ENCODE results near the gene SCG2. TPM values are rescaled to one million over a fixed set of nuclear protein-coding genes. Genes with fewer than 3 reads are reported as not detected.

SCG2 gene
- total and polyA plus RNA-seq, 4 donors, result not detected

DNA sequence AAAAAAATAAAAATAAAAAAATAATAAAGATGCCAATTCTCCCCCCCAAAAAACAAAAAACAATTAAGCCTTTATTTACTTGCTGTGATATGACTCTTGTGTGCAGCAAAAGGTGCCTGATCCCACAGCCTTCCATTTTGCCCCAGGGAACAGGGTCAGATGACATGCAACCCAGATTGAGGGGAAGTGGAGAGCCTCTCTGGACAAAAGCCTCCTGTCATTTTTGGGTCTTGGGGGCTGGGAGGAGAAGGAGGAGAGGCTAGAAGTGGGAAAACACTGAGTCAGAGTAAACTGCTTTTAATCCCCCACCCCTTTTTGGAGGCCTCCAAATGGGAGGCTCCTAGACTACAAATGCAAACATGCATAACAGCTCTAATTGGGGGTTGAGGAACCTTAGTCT is 46.6 kb upstream of the SCG2 start:
- H3K9ac ChIP-seq (ENCODE audit: low read depth in 1 of 2, low read length in 2 of 2), result no peak overlapping the region
- no peaks in the 10 kb centered on the region for H3K27me3 ChIP-seq (ENCODE audit: control insufficient read depth in 4 of 4, insufficient read depth in 4 of 4, low read length in 3 of 4)
- H3K9me3 ChIP-seq (ENCODE audit: control insufficient read depth in 4 of 4, low read length in 3 of 4), result no peaks in the 10 kb centered on the region
- DNase-seq (ENCODE audit: low spot score), result no peak
- no peak overlapping the region for H3K27ac ChIP-seq (ENCODE audit: low read depth in 1 of 2, low read length in 2 of 2)
- no peak for TF ChIP-seq HNF4G (IDR thresholded peaks at IDR 0.05)
- no peak for TF ChIP-seq GABPA (IDR thresholded peaks at IDR 0.05 in 1 of 2, conservative IDR thresholded peaks at IDR 0.05 in 1 of 2)
- TF ChIP-seq NR2F2 (IDR thresholded peaks at IDR 0.05), result no peak
- TF ChIP-seq, protein P1, sequence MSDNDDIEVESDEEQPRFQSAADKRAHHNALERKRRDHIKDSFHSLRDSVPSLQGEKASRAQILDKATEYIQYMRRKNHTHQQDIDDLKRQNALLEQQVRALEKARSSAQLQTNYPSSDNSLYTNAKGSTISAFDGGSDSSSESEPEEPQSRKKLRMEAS (IDR thresholded peaks at IDR 0.05), result no peak
- H3K4me1 ChIP-seq (ENCODE audit: control insufficient read depth in 4 of 4, insufficient read depth in 4 of 4, low read length in 3 of 4), result no peaks in the 10 kb centered on the region
- no peaks in the 10 kb centered on the region for H3K36me3 ChIP-seq (ENCODE audit: control insufficient read depth in 4 of 4, insufficient read depth in 3 of 4, low read depth in 1 of 4, low read length in 3 of 4)
- no peak overlapping the region for H3K4me3 ChIP-seq (ENCODE audit: low read depth in 1 of 3, low read length in 3 of 3)

DNA sequence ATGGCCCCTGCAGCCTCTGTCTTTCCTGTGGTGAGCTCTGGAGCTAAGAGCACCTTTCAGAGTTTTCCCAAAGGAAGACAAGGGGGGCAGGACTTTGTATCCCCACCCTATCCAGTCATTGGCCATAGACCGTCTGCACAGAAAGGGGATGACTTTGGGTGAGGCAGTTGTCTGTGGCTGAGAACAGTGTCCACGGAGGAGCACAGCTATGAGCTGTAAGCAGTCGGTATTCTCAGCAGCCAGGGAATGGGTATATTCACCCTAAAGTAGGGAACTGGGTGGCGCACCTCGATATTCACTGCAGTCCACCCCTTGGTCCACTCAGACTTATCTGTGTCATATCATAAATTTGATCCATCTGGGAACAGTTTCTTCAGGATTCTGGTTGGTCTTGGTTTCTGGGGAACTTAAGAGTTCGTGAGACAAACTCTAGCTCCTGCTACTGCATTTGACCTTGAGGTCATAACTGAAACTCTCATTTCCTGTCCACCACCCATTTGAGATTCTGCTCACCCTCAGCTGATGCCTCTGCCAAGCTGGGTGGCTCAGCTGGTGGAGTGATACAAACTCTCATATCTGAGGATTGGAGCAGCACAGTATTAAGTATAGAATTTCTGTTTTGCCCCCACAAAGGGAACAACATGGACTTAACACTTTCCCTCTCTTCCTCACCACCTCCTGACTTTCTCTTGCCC is 45.2 kb upstream of the SCG2 start:
- no peaks in the 10 kb centered on the region for H3K27me3 ChIP-seq (ENCODE audit: control insufficient read depth in 4 of 4, insufficient read depth in 4 of 4, low read length in 3 of 4)
- H3K27ac ChIP-seq (ENCODE audit: low read depth in 1 of 2, low read length in 2 of 2), result no peak overlapping the region
- WGBS, result 75% methylated on average over 6 of the region's 6 CpGs
- TF ChIP-seq RXRA (IDR thresholded peaks at IDR 0.05), result no peak
- no peak for TF ChIP-seq NR2F2 (IDR thresholded peaks at IDR 0.05)
- no peak for TF ChIP-seq TAF1 (conservative IDR thresholded peaks at IDR 0.05)
- TF ChIP-seq HNF4G (IDR thresholded peaks at IDR 0.05), result no peak
- TF ChIP-seq, protein P1 (IDR thresholded peaks at IDR 0.05), result no peak
- TF ChIP-seq EGR1 (IDR thresholded peaks at IDR 0.05; ENCODE audit: low read depth in 2 of 2), result no peak
- no peak for TF ChIP-seq FOXA2 (IDR thresholded peaks at IDR 0.05)
- TF ChIP-seq RAD21 (IDR thresholded peaks at IDR 0.05), result no peak
- TF ChIP-seq, protein P2, sequence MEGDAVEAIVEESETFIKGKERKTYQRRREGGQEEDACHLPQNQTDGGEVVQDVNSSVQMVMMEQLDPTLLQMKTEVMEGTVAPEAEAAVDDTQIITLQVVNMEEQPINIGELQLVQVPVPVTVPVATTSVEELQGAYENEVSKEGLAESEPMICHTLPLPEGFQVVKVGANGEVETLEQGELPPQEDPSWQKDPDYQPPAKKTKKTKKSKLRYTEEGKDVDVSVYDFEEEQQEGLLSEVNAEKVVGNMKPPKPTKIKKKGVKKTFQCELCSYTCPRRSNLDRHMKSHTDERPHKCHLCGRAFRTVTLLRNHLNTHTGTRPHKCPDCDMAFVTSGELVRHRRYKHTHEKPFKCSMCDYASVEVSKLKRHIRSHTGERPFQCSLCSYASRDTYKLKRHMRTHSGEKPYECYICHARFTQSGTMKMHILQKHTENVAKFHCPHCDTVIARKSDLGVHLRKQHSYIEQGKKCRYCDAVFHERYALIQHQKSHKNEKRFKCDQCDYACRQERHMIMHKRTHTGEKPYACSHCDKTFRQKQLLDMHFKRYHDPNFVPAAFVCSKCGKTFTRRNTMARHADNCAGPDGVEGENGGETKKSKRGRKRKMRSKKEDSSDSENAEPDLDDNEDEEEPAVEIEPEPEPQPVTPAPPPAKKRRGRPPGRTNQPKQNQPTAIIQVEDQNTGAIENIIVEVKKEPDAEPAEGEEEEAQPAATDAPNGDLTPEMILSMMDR (IDR thresholded peaks at IDR 0.05; ENCODE audit: low read depth, low read length, missing input control), result no peak
- TF ChIP-seq, protein P3, sequence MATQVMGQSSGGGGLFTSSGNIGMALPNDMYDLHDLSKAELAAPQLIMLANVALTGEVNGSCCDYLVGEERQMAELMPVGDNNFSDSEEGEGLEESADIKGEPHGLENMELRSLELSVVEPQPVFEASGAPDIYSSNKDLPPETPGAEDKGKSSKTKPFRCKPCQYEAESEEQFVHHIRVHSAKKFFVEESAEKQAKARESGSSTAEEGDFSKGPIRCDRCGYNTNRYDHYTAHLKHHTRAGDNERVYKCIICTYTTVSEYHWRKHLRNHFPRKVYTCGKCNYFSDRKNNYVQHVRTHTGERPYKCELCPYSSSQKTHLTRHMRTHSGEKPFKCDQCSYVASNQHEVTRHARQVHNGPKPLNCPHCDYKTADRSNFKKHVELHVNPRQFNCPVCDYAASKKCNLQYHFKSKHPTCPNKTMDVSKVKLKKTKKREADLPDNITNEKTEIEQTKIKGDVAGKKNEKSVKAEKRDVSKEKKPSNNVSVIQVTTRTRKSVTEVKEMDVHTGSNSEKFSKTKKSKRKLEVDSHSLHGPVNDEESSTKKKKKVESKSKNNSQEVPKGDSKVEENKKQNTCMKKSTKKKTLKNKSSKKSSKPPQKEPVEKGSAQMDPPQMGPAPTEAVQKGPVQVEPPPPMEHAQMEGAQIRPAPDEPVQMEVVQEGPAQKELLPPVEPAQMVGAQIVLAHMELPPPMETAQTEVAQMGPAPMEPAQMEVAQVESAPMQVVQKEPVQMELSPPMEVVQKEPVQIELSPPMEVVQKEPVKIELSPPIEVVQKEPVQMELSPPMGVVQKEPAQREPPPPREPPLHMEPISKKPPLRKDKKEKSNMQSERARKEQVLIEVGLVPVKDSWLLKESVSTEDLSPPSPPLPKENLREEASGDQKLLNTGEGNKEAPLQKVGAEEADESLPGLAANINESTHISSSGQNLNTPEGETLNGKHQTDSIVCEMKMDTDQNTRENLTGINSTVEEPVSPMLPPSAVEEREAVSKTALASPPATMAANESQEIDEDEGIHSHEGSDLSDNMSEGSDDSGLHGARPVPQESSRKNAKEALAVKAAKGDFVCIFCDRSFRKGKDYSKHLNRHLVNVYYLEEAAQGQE (IDR thresholded peaks at IDR 0.05), result no peak
- no peak for TF ChIP-seq JUND (IDR thresholded peaks at IDR 0.05)
- TF ChIP-seq FOXA1 (IDR thresholded peaks at IDR 0.05), result no peak
- TF ChIP-seq YY1 (IDR thresholded peaks at IDR 0.05), result no peak
- H3K9ac ChIP-seq (ENCODE audit: low read depth in 1 of 2, low read length in 2 of 2), result no peak overlapping the region
- no peaks in the 10 kb centered on the region for H3K9me3 ChIP-seq (ENCODE audit: control insufficient read depth in 4 of 4, low read length in 3 of 4)
- DNase-seq (ENCODE audit: low spot score), result no peak
- H3K4me3 ChIP-seq (ENCODE audit: low read depth in 1 of 3, low read length in 3 of 3), result no peak overlapping the region
- no peaks in the 10 kb centered on the region for H3K4me1 ChIP-seq (ENCODE audit: control insufficient read depth in 4 of 4, insufficient read depth in 4 of 4, low read length in 3 of 4)
- H3K36me3 ChIP-seq (ENCODE audit: control insufficient read depth in 4 of 4, insufficient read depth in 3 of 4, low read depth in 1 of 4, low read length in 3 of 4), result no peaks in the 10 kb centered on the region

Data from liver (tissue), 9 donors.